Measurements from ENCODE around the gene SLC28A3. TPM values are rescaled to one million over a fixed set of nuclear protein-coding genes. Genes with fewer than 3 reads are reported as not detected.

SLC28A3 gene
- total RNA-seq, 1 experiment from 2014 or later = not detected

- H3K9me3 ChIP-seq (ENCODE audit: low read depth, low read length, poor library complexity, severe bottlenecking) = no peaks in the 10 kb centered on the region
- ChIA-PET POLR2A (ENCODE audit: low non-redundant PET) (no interaction called here), CTCF (no interaction called here)
- TF ChIP-seq CTCF (conservative IDR thresholded peaks at IDR 0.05; ENCODE audit: low read depth, low read length) (no peak), EZH2 (IDR thresholded peaks at IDR 0.05; ENCODE audit: borderline replicate concordance, low read depth, low read length, poor library complexity, severe bottlenecking) (no peak)
- no TSS peak for BruUV-seq (replicated peaks)
- H3K27ac ChIP-seq (ENCODE audit: low read depth, low read length, poor library complexity, severe bottlenecking) = no peak overlapping the region
- no peak for DNase-seq (ENCODE audit: low spot score)
- H3K36me3 ChIP-seq (ENCODE audit: insufficient read depth, low read length, poor library complexity, severe bottlenecking) = no peaks in the 10 kb centered on the region
- intact Hi-C loops (cut with micrococcal nuclease; ENCODE audit: unreplicated experiment) = no loop called here
- H3K27me3 ChIP-seq (replicated peaks; ENCODE audit: insufficient read depth, low read depth, low read length, poor library complexity) = peaks cover 3% of the 10 kb centered on the region
- no peak overlapping the region for H3K4me3 ChIP-seq (ENCODE audit: low read depth, low read length, poor library complexity, severe bottlenecking)
- no peaks in the 10 kb centered on the region for H3K4me1 ChIP-seq (ENCODE audit: insufficient read depth, low read length, poor library complexity, severe bottlenecking)
Observed at GRCh38 chr9:84255696-84256095, 84.9 kb downstream of the SLC28A3 start.

GRCh38 chr9:84254972-84255371 lies 85.6 kb downstream of the SLC28A3 start:
- Histone ChIP-seq H3K4me3 (ENCODE audit: low read depth, low read length, poor library complexity, severe bottlenecking) (no peak overlapping the region), H3K9me3 (ENCODE audit: low read depth, low read length, poor library complexity, severe bottlenecking) (no peaks in the 10 kb centered on the region), H3K36me3 (ENCODE audit: insufficient read depth, low read length, poor library complexity, severe bottlenecking) (no peaks in the 10 kb centered on the region), H3K4me1 (ENCODE audit: insufficient read depth, low read length, poor library complexity, severe bottlenecking) (no peaks in the 10 kb centered on the region), H3K27ac (ENCODE audit: low read depth, low read length, poor library complexity, severe bottlenecking) (no peak overlapping the region), H3K27me3 (replicated peaks; ENCODE audit: insufficient read depth, low read depth, low read length, poor library complexity) (peaks cover 3% of the 10 kb centered on the region)
- ChIA-PET POLR2A (ENCODE audit: low non-redundant PET) (no interaction called here), CTCF (no interaction called here)
- no peak for DNase-seq (ENCODE audit: low spot score)
- intact Hi-C loops (cut with micrococcal nuclease; ENCODE audit: unreplicated experiment) = no loop called here
- no peak for TF ChIP-seq CTCF (conservative IDR thresholded peaks at IDR 0.05; ENCODE audit: low read depth, low read length)
- no peak for TF ChIP-seq EZH2 (IDR thresholded peaks at IDR 0.05; ENCODE audit: borderline replicate concordance, low read depth, low read length, poor library complexity, severe bottlenecking)
- BruUV-seq (replicated peaks) = no TSS peak

DNA sequence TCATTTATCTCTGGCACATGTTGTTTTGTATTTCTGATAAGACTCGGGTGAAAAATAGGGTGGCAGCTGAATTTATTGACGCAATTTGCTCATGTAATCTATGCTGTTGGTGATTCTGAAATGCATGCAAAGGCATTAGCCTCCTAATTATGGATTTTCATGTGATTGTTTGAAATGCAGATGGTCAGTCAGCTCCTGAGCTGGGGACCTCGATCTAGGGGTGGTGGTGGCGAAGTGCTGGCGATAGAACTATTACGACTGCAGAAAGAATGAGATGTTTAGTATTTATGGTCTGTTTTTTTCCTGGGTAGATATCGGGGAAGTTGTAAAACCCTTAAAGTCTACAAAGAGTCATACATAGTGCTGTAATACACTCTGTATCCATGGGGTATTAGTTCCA lies 88.6 kb downstream of the SLC28A3 start:
- Histone ChIP-seq H3K9me3 (ENCODE audit: low read depth, low read length, poor library complexity, severe bottlenecking) (no peaks in the 10 kb centered on the region), H3K36me3 (ENCODE audit: insufficient read depth, low read length, poor library complexity, severe bottlenecking) (no peaks in the 10 kb centered on the region), H3K4me3 (ENCODE audit: low read depth, low read length, poor library complexity, severe bottlenecking) (no peak overlapping the region), H3K4me1 (ENCODE audit: insufficient read depth, low read length, poor library complexity, severe bottlenecking) (no peaks in the 10 kb centered on the region), H3K27me3 (replicated peaks; ENCODE audit: insufficient read depth, low read depth, low read length, poor library complexity) (peaks cover 3% of the 10 kb centered on the region), H3K27ac (ENCODE audit: low read depth, low read length, poor library complexity, severe bottlenecking) (no peak overlapping the region)
- CTCF ChIA-PET = no interaction called here
- TF ChIP-seq EZH2 (IDR thresholded peaks at IDR 0.05; ENCODE audit: borderline replicate concordance, low read depth, low read length, poor library complexity, severe bottlenecking) (no peak), CTCF (conservative IDR thresholded peaks at IDR 0.05; ENCODE audit: low read depth, low read length) (no peak)
- intact Hi-C loops (cut with micrococcal nuclease; ENCODE audit: unreplicated experiment) = no loop called here
- POLR2A ChIA-PET (ENCODE audit: low non-redundant PET) = no interaction called here
- no TSS peak for BruUV-seq (replicated peaks)
- no peak for DNase-seq (ENCODE audit: low spot score)
